ENCODE measurements around the gene DHH.
A peak's percentile ranks its signal among the peaks of the same experiment; 100 is the strongest.
"Not testable (repeated sequence)": the region's sequence is repeated elsewhere in the genome, so short reads cannot be mapped to it uniquely, and the experiment has no call there.

DHH gene

GRCh38 chr12:49127971-49128370 is 33.4 kb upstream of the DHH start:
- H3K27ac Mint-ChIP-seq; H3K9me3 Mint-ChIP-seq; DNase-seq; ATAC-seq (replicated peaks); H3K4me3 Mint-ChIP-seq; H3K27me3 Mint-ChIP-seq: not testable (repeated sequence)
- Mint-ChIP-seq H3K4me1 (ENCODE audit: low read depth in 2 of 2) (peaks cover 25 to 31% of the 10 kb centered on the region in 2 donors), H3K36me3 (ENCODE audit: insufficient read depth) (peaks cover 53% of the 10 kb centered on the region)

- ATAC-seq (replicated peaks) (no peak), DNase-seq (no peak)
- H3K4me1 Mint-ChIP-seq (ENCODE audit: low read depth in 2 of 2), result peaks cover 25 to 26% of the 10 kb centered on the region in 2 donors
- H3K4me3 Mint-ChIP-seq, result no peak overlapping the region
- peaks cover 55% of the 10 kb centered on the region for H3K36me3 Mint-ChIP-seq (ENCODE audit: insufficient read depth)
- peak overlapping the region; percentile 35 to 88 for H3K27ac Mint-ChIP-seq
- no peaks in the 10 kb centered on the region for H3K9me3 Mint-ChIP-seq
- no peaks in the 10 kb centered on the region for H3K27me3 Mint-ChIP-seq
Measured at GRCh38 chr12:49126852-49127763, 32.5 kb upstream of the DHH start.

- DNase-seq, result no peak
- Mint-ChIP-seq H3K27me3 (no peaks in the 10 kb centered on the region), H3K9me3 (no peaks in the 10 kb centered on the region), H3K27ac (no peak overlapping the region), H3K36me3 (ENCODE audit: insufficient read depth) (peaks cover 3% of the 10 kb centered on the region), H3K4me3 (no peak overlapping the region), H3K4me1 (ENCODE audit: low read depth in 2 of 2) (no peaks in the 10 kb centered on the region)
- ATAC-seq (replicated peaks), result no peak
Measured at GRCh38 chr12:49121047-49121696, 26.6 kb upstream of the DHH start.

GRCh38 chr12:49111206-49111605 is 16.6 kb upstream of the DHH start:
- Mint-ChIP-seq H3K36me3 (ENCODE audit: insufficient read depth) (peaks cover 9% of the 10 kb centered on the region), H3K27ac (peak overlapping the region; percentile 99), H3K27me3 (no peaks in the 10 kb centered on the region), H3K9me3 (no peaks in the 10 kb centered on the region), H3K4me1 (ENCODE audit: low read depth in 2 of 2) (peaks cover 26 to 31% of the 10 kb centered on the region in 2 donors), H3K4me3 (peak overlapping the region; percentile 99 to 100)
- ATAC-seq (replicated peaks), result no peak
- DNase-seq, result no peak

- ATAC-seq (replicated peaks), result peak; percentile 91
- DNase-seq, result peak; percentile 96 to 98 (median 97)
- Mint-ChIP-seq H3K36me3 (ENCODE audit: insufficient read depth) (peaks cover 10% of the 10 kb centered on the region), H3K4me3 (peak within 1 kb of the TSS; percentile 99 to 100), H3K4me1 (ENCODE audit: low read depth in 2 of 2) (peaks cover 28 to 31% of the 10 kb centered on the region in 2 donors), H3K9me3 (no peaks in the 10 kb centered on the region), H3K27me3 (no peaks in the 10 kb centered on the region), H3K27ac (peak within 1 kb of the TSS; percentile 99)
Measured at GRCh38 chr12:49110464-49111155, 16.0 kb upstream of the DHH start, which contains the start of gene LMBR1L. LMBR1L (minus strand) TSS chr12:49110847; CDS start chr12:49110555, 292 bp downstream.

- peaks cover 31 to 36% of the 10 kb centered on the region in 2 donors for H3K4me1 Mint-ChIP-seq (ENCODE audit: low read depth in 2 of 2)
Measured at GRCh38 chr12:49109641-49110463, 15.3 kb upstream of the DHH start.

GRCh38 chr12:49108958-49109404 is 14.4 kb upstream of the DHH start:
- no peak for DNase-seq
- H3K27ac Mint-ChIP-seq, result peak overlapping the region; percentile 99
- peaks cover 35 to 42% of the 10 kb centered on the region in 2 donors for H3K4me1 Mint-ChIP-seq (ENCODE audit: low read depth in 2 of 2)

More at GRCh38 chr12:49109641-49110463, 15.3 kb upstream of the DHH start:
- H3K4me3 Mint-ChIP-seq, result peak overlapping the region; percentile 99 to 100
- no peaks in the 10 kb centered on the region for H3K9me3 Mint-ChIP-seq
- peaks cover 12% of the 10 kb centered on the region for H3K36me3 Mint-ChIP-seq (ENCODE audit: insufficient read depth)
- no peak for ATAC-seq (replicated peaks)
- no peak for DNase-seq
- no peaks in the 10 kb centered on the region for H3K27me3 Mint-ChIP-seq
- peak overlapping the region; percentile 99 for H3K27ac Mint-ChIP-seq

GRCh38 chr12:49105504-49106084 is 11.0 kb upstream of the DHH start:
- Mint-ChIP-seq H3K4me3 (no peak overlapping the region), H3K27me3 (no peaks in the 10 kb centered on the region), H3K27ac (no peak overlapping the region), H3K36me3 (ENCODE audit: insufficient read depth) (peaks cover 41% of the 10 kb centered on the region), H3K4me1 (ENCODE audit: low read depth in 2 of 2) (peaks cover 36 to 38% of the 10 kb centered on the region in 2 donors), H3K9me3 (no peaks in the 10 kb centered on the region)
- ATAC-seq (replicated peaks) (no peak), DNase-seq (no peak)

More at GRCh38 chr12:49108958-49109404, 14.4 kb upstream of the DHH start:
- peak overlapping the region; percentile 99 to 100 for H3K4me3 Mint-ChIP-seq
- no peaks in the 10 kb centered on the region for H3K27me3 Mint-ChIP-seq
- no peaks in the 10 kb centered on the region for H3K9me3 Mint-ChIP-seq
- ATAC-seq (replicated peaks), result no peak
- peaks cover 21% of the 10 kb centered on the region for H3K36me3 Mint-ChIP-seq (ENCODE audit: insufficient read depth)

- no peak for DNase-seq
- no peak overlapping the region for H3K4me3 Mint-ChIP-seq
Measured at GRCh38 chr12:49104822-49105221, 10.2 kb upstream of the DHH start.

GRCh38 chr12:49100380-49100779 is 5.8 kb upstream of the DHH start:
- H3K27ac Mint-ChIP-seq, result no peak overlapping the region
- no peak for DNase-seq
- no peaks in the 10 kb centered on the region for H3K9me3 Mint-ChIP-seq
- peaks cover 61% of the 10 kb centered on the region for H3K36me3 Mint-ChIP-seq (ENCODE audit: insufficient read depth)
- peaks cover 1 to 4% of the 10 kb centered on the region in 2 donors for H3K27me3 Mint-ChIP-seq
- H3K4me3 Mint-ChIP-seq, result no peak overlapping the region
- peaks cover 9 to 13% of the 10 kb centered on the region in 2 donors for H3K4me1 Mint-ChIP-seq (ENCODE audit: low read depth in 2 of 2)
- no peak for ATAC-seq (replicated peaks)

More at GRCh38 chr12:49104822-49105221, 10.2 kb upstream of the DHH start:
- no peak overlapping the region for H3K27ac Mint-ChIP-seq
- H3K4me1 Mint-ChIP-seq (ENCODE audit: low read depth in 2 of 2), result peaks cover 32 to 35% of the 10 kb centered on the region in 2 donors
- H3K36me3 Mint-ChIP-seq (ENCODE audit: insufficient read depth), result peaks cover 46% of the 10 kb centered on the region
- no peaks in the 10 kb centered on the region for H3K27me3 Mint-ChIP-seq
- no peak for ATAC-seq (replicated peaks)
- H3K9me3 Mint-ChIP-seq, result no peaks in the 10 kb centered on the region

GRCh38 chr12:49098703-49099102 is 4.1 kb upstream of the DHH start:
- ATAC-seq (replicated peaks), result no peak
- Mint-ChIP-seq H3K4me1 (ENCODE audit: low read depth in 2 of 2) (peaks cover 7 to 11% of the 10 kb centered on the region in 2 donors), H3K36me3 (ENCODE audit: insufficient read depth) (peaks cover 54% of the 10 kb centered on the region), H3K9me3 (no peaks in the 10 kb centered on the region), H3K27me3 (peaks cover 13 to 21% of the 10 kb centered on the region in 2 donors), H3K27ac (peak overlapping the region in 1 of 2 donors; percentile 41), H3K4me3 (no peak overlapping the region)
- DNase-seq, result no peak

GRCh38 chr12:49098035-49098451 is 3.4 kb upstream of the DHH start:
- no peak overlapping the region for H3K4me3 Mint-ChIP-seq
- peak; percentile 56 to 59 (median 56) for DNase-seq
- ATAC-seq (replicated peaks), result peak; percentile 61
- H3K4me1 Mint-ChIP-seq (ENCODE audit: low read depth in 2 of 2), result peaks cover 9 to 11% of the 10 kb centered on the region in 2 donors
- H3K27me3 Mint-ChIP-seq, result peaks cover 17 to 28% of the 10 kb centered on the region in 2 donors
- no peaks in the 10 kb centered on the region for H3K9me3 Mint-ChIP-seq
- H3K27ac Mint-ChIP-seq, result no peak overlapping the region
- peaks cover 56% of the 10 kb centered on the region for H3K36me3 Mint-ChIP-seq (ENCODE audit: insufficient read depth)

All from effector memory CD8-positive, alpha-beta T cell (primary cell).